ENCODE results near the gene NPW. TPM values are rescaled to one million over a fixed set of nuclear protein-coding genes. Genes with fewer than 3 reads are reported as not detected.
"Not testable (repeated sequence)": the region's sequence is repeated elsewhere in the genome, so short reads cannot be mapped to it uniquely, and the experiment has no call there.

NPW gene
- polyA plus RNA-seq, 1 experiment = 0.26 TPM

GRCh38 chr16:2009164-2009711 is 10.3 kb upstream of the NPW start:
- CTCF ChIA-PET = interaction anchor here (0.7 to 3.8 kb wide), 2 partner anchors 14 to 131 kb away, joined by 4 to 20 read pairs; no protein-coding TSS in a partner anchor
- Histone ChIP-seq H3K36me3 (ENCODE audit: control insufficient read depth, insufficient read depth, low read length) (peaks cover 12% of the 10 kb centered on the region), H3K27me3 (ENCODE audit: control insufficient read depth, insufficient read depth, low read length) (no peaks in the 10 kb centered on the region), H3K4me3 (ENCODE audit: low read depth, low read length) (peak overlapping the region; percentile 77)
- POLR2A ChIA-PET = interaction anchor here (2.1 kb wide), 1 partner anchor 146 kb away, joined by 7 read pairs; the partner anchor contains the start of gene TRAF7
- DNase-seq (ENCODE audit: low read depth) = no peak
- no peak for TF ChIP-seq CTCF (IDR thresholded peaks at IDR 0.05; ENCODE audit: insufficient read depth, low read depth, low read length)

- no peak for TF ChIP-seq CTCF (IDR thresholded peaks at IDR 0.05; ENCODE audit: insufficient read depth, low read depth, low read length)
- peak within 1 kb of the TSS; percentile 77 for H3K4me3 ChIP-seq (ENCODE audit: low read depth, low read length)
- POLR2A ChIA-PET = no interaction called here
- no peaks in the 10 kb centered on the region for H3K27me3 ChIP-seq (ENCODE audit: control insufficient read depth, insufficient read depth, low read length)
- CTCF ChIA-PET = interaction anchor here (2.8 kb wide), 1 partner anchor 13 kb away, joined by 10 read pairs; no protein-coding TSS in a partner anchor
- H3K36me3 ChIP-seq (ENCODE audit: control insufficient read depth, insufficient read depth, low read length) = peaks cover 9% of the 10 kb centered on the region
- no peak for DNase-seq (ENCODE audit: low read depth)
These were observed 9.6 kb upstream of the NPW start, which contains the start of gene ZNF598 for GRCh38 chr16:2009791-2010510. Gene ZNF598 (minus strand): TSS chr16:2009821.

GRCh38 chr16:2011726-2012125 is 7.9 kb upstream of the NPW start:
- CTCF ChIA-PET = interaction anchor here (1.3 to 2.9 kb wide), 4 partner anchors 8 to 129 kb away, joined by 3 to 12 read pairs (median 7); no protein-coding TSS in a partner anchor
- H3K4me3 ChIP-seq (ENCODE audit: low read depth, low read length); H3K27me3 ChIP-seq (ENCODE audit: control insufficient read depth, insufficient read depth, low read length); POLR2A ChIA-PET; H3K36me3 ChIP-seq (ENCODE audit: control insufficient read depth, insufficient read depth, low read length); DNase-seq (ENCODE audit: low read depth): not testable (repeated sequence)

GRCh38 chr16:2013527-2013926 is 6.1 kb upstream of the NPW start:
- no peak for DNase-seq (ENCODE audit: low read depth)

More at GRCh38 chr16:2013527-2013926, 6.1 kb upstream of the NPW start:
- no peak for TF ChIP-seq CTCF (IDR thresholded peaks at IDR 0.05; ENCODE audit: insufficient read depth, low read depth, low read length)
- H3K27me3 ChIP-seq (ENCODE audit: control insufficient read depth, insufficient read depth, low read length) = no peaks in the 10 kb centered on the region
- no peak overlapping the region for H3K4me3 ChIP-seq (ENCODE audit: low read depth, low read length)
- ChIA-PET CTCF (interaction anchor here (0.7 to 2.9 kb wide), 7 partner anchors 9 to 211 kb away, joined by 3 to 12 read pairs (median 4); no protein-coding TSS in a partner anchor), POLR2A (no interaction called here)
- no peaks in the 10 kb centered on the region for H3K36me3 ChIP-seq (ENCODE audit: control insufficient read depth, insufficient read depth, low read length)

Data from BJ (cell line).